HL-60 (cell line): Measurements from ENCODE around the gene PLEKHO1.
"Not testable (repeated sequence)": the region's sequence is repeated elsewhere in the genome, so short reads cannot be mapped to it uniquely, and the experiment has no call there.

ENCODE experiments used
- CTCF ChIP-seq: IDR thresholded peaks from one replicate; pipeline ENCODE4 v1.5.1; 2011; ENCODE audit warnings: low read length, control low read depth, inconsistent platforms; ENCODE audit not compliant: insufficient read depth
- GABPA ChIP-seq: IDR thresholded peaks from 2 replicates; pipeline ENCODE4 v1.6.1; 2012; ENCODE audit warnings: low read depth
- POLR2AphosphoS5 ChIP-seq: IDR thresholded peaks from 2 replicates; pipeline ENCODE4 v1.6.1; 2012; ENCODE audit warnings: low read depth

GRCh38 chr1:150146016-150146415, 3.7 kb upstream of the PLEKHO1 start:
- not testable (repeated sequence) for TF ChIP-seq CTCF, GABPA, POLR2AphosphoS5
